ENCODE data around the gene DNAH10.

- no peak for TF ChIP-seq CTCF (conservative IDR thresholded peaks at IDR 0.05)
- TF ChIP-seq ZFX (IDR thresholded peaks at IDR 0.05): no peak
These were observed 31.9 kb downstream of the DNAH10 start for GRCh38 chr12:123794027-123794426.

Data from C4-2B (cell line).